Ammon's horn (tissue), 1 donor: Measurements from ENCODE around the gene SNX19.

Experiments
- DNase-seq: peaks from one replicate; pipeline ENCODE4 v3.0.0-alpha.2; 2016; ENCODE audit warnings: low spot score

The SNX19 gene

DNA sequence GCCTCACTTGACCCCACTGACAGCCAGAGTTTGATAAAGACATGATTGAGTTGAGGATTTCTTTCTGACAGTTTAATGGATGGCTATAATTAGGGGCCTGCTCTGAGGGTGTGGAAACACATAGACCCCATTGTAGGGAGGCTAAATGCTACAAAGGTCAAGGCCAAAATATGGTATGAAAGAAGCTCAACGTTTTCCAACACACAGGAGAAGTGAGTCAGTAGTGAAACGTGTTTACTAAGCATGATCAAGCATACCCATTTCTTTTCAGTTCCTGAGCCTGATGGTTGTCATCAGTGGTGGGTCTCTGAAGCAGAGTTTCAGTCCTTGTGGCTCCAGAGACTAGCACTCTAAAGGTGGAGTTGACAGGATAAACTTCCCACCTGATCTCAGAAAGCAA, 69.7 kb downstream of the SNX19 start:
- no peak for DNase-seq

DNA sequence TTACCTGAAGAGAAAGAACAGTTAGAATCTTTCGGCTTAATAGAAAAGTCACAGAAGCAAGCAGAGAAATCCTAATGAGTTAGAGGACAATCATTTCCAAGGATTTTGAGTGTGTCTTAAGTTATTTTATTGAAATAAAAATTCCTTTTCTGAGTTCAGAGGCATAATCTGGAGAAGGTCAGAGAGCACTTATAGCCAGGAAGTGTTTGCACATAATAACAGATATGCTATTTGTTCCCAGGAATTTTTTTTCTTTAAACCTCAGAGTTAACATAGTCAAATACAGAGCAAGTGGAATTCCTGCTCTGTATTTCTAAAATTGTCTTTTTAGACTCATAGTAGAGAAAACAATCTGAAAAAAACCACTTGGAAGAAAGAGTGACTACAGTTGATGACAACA, 74.3 kb downstream of the SNX19 start:
- DNase-seq = no peak

DNA sequence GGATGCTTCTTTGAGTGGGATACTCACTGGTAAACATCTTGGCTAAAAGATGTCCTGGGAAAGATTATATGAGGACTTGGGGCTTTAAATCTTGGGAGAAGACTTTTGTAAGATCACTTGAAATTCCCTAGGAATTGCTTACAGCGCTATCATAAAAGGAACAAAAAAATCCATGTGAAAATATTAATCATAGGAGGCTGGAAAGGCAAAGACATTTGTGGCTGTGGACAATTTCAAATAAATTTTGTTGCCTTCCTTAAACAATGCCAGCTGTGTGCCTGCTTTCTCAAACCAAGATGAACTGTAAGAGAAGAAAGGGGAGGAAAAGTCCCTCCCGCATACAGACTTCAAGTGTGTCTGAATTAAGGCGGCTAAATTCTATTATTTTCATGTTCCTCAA, 75.6 kb downstream of the SNX19 start:
- no peak for DNase-seq

DNA sequence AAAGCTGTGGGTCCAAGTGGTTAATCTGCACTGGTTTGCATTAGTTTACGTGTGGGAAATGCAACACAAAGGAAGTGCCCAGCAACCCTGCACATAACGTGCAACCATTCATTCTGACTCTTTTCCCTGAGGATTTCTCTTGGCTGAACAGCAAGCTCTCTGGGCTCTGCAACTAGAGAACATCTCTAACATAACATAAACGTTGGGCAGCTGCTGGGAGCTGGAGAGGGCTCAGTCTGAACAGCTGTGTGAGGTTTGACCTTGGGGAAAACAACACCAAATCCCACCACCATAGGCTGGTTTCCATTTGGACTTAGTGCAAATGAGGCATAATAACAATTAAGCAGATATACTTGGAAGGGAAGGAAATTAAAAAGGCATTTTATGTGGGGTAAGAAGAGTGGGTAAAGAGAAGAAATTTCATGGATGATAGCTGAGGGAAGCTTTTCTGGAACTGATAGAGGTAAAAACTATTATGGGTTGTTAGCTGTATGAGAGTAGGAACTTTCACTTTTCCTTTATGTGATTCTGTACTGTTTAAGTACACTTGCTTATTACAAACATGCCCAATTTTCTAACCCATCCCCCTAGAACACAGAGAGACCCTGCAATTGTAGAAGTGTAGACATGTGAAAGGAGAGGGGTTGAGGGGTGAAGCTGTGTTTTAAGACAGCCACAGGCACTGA, 76.2 kb downstream of the SNX19 start:
- DNase-seq = no peak

DNA sequence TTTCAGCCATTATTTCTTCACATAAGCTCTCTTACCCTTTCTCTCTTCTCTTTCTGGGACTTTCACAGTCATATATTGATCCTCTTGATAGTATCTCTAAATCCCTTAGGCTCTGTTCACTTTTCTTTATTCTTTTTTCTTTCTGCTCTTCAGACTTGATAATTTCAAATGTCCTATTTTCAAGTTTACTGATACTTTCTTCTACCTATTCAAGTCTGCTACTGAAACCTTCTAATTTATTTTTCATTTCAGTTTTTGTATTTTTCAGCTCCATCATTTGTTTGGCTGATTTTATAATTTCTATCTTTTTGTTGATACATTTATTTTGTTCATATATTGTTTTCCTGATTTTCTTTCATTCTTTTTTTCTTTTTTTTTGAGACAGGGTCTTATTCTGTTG, 79.1 kb downstream of the SNX19 start:
- no peak for DNase-seq

DNA sequence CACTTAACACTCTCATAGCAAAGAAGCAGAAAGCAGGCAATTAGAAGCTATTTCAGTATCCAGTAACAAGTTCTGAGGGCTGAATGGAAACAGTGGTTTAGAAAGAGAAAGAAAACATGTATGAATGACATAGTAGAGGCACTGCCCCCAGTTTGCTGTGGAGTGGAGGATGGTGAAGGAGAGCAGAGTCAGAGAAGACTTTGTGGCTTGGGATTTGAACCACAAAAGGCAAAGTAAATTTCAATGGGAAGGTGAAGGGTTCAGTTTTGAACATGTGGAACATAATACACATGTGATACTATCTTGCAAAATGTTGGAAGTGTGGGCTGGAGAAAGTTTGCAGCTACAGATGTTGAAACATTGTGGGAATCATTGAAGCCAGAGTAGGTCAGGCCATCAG, 81.4 kb downstream of the SNX19 start:
- DNase-seq = no peak

DNA sequence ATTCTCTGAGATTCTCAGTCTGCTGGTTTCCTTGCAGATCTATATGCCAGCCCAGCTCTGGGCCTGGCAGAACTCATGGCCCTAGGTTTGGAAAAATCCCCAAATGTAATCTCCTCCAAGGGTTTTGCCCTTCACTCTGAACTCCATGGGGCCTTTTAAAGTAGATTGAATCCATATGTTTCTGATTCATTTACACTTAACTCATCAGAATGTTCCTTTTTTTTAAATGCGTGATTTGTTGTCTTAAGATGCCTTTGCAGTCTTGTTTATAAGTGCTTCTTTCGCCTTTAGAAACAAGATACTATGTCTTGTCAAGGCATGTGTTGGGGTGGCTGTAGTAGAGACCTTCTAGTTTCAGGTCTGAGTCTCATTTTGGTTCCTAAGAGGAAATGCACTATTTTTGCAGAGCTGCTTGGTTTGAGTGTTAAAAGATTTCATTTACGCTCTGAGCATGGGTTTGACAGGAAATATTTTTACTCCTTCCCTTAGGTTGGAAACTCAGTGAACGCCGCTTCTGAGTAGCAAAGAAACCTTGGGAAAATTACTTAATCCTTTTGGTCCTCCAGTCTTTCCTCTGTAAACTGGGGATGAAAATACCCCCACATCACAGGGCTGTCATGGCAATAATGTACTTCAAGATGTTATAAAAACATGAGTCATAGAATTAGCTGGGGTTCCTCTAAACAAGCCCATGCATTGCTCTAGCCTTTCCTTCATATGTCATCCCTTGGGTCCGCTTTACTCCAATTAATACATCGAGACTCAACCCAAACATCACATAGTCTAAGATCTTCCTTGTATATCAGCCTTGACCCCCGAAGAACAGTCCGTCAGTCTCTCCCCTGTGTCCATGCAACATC, 83.5 kb downstream of the SNX19 start:
- no peak for DNase-seq

DNA sequence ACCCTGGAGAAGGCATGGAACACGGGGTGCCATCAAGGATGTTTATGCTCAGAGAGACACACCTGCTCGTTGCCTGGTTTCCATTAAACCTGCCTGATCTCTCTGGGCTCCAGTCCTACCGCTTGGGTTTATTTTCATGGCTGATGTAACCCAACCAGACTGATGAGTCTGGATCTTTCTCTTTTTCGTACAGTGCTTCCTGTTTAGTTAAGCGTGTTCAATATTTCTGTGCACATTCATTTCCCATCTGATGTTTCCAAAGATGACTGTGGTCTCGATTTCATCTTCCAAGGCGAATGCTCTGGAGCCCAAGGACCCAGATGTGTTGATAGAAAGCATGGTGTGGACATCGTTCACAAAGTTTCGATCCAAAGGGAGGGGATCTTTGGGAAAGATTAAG, 84.3 kb downstream of the SNX19 start:
- DNase-seq = no peak

DNA sequence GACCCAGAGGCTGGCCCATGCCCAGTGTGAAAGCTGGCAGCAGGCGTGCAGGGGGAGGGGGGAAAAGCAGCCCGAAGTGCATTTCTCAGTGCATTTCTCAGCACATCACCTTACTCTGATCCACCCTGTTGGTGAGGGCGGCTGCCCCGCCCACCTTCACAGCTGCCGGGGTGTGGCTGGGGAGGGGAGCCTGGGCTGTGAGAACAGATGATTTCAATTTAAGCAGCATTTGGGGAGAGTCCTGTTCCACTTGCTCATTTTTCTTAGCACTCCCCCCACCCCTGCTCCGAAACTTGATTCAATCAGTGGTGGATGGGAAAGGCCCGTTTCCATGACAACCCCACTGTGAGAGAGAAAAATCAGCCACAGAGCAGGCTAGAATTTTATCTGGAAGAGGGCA, 84.8 kb downstream of the SNX19 start:
- DNase-seq = peak; percentile 47

DNA sequence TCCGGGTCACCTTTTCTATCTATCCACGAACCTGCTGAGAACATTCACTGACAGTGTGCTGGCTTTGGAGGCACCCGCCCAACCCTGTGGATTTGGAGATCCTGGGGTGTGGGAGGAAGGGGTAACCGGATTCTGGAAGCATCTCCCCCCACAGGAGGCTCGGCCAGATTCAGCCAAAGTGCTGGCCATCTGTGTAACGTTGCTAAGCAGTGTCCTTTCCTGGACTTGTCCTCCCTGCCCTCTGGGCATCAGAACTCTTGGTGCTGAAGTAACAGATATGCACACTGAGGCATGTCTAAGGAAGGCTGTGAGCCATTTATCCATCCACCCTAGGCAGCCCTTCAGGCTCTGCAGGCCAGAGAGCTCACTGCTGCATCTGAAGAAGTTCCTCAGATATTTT, 85.7 kb downstream of the SNX19 start:
- no peak for DNase-seq

DNA sequence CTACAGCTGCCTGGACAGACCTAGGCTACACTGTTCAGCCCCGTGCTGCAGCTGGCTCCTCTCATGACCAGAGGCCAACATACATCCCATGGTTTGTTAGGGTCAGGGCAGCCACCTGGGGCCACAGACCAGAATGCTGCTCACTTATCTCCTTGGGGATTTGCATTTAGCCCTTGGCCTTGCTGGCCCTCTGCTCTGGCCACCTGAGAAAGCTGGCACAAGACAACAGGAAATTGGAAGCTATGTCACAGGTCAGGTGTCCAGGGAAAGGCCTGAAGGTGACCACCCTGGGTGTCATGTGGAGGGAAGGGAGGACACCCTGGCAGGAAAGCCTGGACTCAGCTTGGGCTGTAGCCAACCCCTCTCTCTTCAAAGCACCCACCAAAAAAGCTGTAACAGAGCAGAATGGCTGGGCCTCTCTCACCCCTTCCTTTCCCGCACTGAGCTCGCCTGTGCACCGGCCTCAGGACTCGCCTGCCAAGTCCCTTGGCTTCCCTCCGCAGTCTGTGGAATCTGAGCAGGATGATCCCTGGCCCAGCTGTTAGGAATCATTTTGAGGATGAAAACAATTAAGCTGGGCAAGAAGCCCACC, 86.3 kb downstream of the SNX19 start:
- DNase-seq = no peak

DNA sequence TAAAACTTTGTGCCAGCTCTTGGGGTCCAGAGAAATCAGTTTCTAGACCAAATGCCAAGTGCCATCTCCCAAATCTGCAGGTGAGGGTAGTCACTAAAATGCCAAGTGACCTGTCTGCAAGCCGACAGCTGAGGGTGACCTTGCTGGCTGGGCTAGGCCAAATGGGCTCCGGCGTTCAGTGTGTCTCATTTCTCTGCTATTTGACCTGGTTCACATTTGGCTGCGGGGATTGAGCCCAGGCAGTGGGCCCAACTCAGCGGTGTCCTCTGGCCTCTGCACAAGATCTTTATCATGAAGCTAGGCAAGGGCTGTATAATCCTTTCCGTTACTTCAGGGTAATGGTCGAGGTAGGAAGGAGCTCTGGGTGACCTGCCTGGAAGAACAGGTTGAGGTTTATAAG, 87.5 kb downstream of the SNX19 start:
- DNase-seq = no peak

DNA sequence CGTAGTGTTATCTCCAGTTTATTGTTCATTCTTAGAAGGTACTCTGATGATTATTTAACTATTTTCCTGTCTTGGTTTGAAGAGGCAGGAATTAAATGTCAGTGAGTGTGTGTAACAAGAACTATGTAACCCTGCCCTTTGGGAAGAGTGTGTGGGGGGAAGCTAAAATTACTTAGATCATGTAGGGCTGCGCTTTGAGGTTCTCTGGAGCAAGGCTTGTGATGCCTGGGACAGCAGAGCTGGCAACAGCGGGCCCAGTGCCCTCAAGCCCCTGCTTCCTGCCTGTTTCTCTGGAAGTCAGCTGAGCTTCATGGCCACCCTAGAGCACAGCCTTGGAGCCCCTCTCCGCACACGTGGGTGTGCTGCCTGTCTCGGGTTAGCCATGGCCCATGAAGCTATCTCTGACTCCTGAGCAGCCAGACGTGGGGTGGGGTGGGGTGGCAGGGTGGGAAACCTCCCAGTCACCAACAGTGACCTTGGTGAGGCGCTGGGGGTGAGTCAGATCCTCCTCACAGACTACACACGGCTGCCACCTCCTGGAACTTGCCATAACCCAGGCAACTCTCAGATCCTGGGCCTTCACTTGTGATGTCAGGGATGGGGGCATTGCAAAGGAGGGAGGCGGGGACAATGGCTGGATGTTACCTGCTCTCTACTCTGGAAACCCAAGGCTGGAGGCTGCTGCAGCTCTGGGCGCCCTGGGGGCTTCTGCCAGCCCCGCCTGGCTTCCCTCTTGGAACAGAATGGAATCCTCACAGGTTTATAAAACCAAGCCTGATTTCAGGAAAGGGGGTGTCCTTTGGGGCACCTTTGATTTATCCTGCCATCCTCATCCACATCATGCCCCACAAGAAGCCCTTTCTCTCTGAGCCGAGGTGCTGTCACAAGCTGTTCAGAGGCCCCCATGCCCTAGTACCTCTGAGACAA, 88.6 kb downstream of the SNX19 start:
- DNase-seq = no peak

DNA sequence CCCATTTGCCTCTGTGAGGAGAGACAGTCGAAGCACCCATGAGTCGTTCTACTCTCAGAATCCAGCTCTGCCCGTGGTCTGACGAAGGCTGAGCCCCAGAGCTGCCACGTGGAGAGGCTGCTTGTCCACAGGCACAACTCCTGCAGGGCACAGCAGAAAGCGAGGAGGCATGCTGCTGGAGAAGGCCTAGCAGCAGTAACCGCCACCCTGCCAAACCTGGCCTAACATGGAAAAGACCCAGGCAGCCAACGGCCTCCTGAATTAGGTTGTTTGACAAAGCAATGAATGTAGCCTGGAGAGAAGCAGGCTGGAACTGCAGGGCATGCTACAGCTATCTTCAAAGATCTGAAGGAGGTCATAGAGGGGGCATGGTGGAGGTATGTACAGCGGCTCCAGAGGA, 89.7 kb downstream of the SNX19 start:
- no peak for DNase-seq

DNA sequence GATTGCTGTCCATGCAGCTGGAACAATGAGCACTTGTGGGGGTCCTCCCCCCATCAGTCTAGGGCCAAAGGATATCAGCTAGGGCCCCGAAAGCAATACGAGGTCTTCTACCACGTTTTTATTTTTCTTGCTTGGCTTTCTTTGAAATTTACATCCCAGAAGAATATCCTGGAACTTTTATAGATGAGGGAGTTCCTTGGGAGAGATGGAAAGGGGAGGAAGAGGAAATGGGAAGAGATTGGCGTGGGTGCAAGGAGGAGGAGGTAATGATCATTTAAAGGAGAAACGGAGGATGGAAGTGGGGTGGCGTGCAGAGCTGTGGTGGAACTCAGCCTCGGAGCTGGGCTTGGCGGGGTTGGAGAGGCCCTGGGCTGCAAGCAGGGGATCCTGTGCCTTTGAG, 90.3 kb downstream of the SNX19 start:
- DNase-seq = no peak

DNA sequence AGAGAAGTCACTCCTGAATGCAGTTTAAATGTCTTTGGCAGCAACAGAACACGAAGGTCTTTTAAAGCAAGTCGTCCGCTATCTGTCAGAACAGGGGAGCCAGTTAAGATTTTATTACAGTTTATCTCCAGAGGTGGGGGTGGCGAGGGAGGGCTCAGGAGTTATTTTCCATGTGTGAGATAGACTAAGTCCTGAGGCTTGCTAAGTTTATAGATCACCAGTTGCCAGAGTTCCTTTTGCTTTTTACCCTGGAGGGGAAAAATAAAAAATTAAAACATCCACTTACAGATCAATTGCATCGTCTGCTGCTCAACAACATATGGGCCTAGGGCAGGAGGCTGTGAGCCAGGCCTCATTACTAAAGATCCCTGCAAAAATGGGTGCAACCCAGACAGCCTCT, 90.7 kb downstream of the SNX19 start:
- no peak for DNase-seq
